C4-2B (cell line): Measurements from ENCODE around the gene ROM1.

ENCODE experiments used
- CTCF ChIP-seq: fragments of 450-650 bp; conservative IDR thresholded peaks from 2 replicates; pipeline ENCODE4 v1.5.1; 2017; ENCODE audit warnings: mild to moderate bottlenecking
- ZFX ChIP-seq: fragments of 450-650 bp; IDR thresholded peaks from 2 replicates; pipeline ENCODE4 v1.6.1; 2017

DNA sequence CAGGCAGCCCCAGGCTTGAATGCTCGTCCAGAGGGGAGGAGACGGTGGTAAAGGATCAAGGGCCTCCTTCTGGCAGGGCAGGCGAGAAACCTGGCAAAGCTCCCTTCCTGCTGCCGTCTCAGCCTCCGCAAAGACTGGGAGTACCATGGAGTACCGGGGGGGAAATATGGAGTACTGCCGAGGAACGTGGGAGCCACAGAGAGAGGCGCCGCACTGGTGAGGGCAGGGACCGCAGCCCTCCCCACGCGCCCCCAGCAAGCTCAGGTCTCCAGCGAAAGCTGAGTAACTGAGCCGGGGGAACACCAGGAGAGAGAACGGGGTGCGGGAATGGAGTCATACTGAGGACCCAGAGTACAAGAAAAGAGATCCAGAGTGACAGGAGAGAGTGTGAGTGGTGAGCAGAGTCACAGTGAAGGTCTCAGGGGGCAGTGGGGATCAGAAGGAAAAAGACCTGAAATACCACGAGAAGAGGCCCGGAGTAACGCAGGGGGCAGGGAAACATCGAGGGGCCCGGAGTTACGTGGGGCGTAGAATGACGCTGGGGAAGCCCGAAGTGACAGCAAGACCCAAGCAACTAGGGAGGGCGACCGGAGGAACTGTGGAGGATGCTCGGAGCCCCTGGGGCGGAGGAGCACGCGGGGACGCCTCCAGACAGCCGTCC lies 1.2 kb upstream of the ROM1 start:
- no peak for TF ChIP-seq CTCF
- TF ChIP-seq ZFX: no peak
